Type B pancreatic cell (in vitro differentiated cells): ENCODE measurements around the gene APOH. TPM values are rescaled to one million over a fixed set of nuclear protein-coding genes. Genes with fewer than 3 reads are reported as not detected.

Source experiments
- DNase-seq: peaks from one replicate; pipeline ENCODE4 v3.0.0; 2021; ENCODE audit warnings: mixed read lengths; ENCODE audit not compliant: unreplicated experiment; ENCODE audit errors: extremely low spot score
- H3K27ac Mint-ChIP-seq: 2 replicates; pipeline ENCODE4 v1.8.0; 2021; ENCODE audit warnings: mild to moderate bottlenecking, mixed read lengths
- H3K27me3 Mint-ChIP-seq: 2 replicates; pipeline ENCODE4 v1.8.0; 2021; ENCODE audit warnings: mixed read lengths
- H3K36me3 Mint-ChIP-seq: 2 replicates; pipeline ENCODE4 v1.8.0; 2021; ENCODE audit warnings: mixed read lengths
- H3K4me1 Mint-ChIP-seq: one replicate; pipeline ENCODE4 v1.8.0; 2021; ENCODE audit warnings: mixed read lengths; ENCODE audit not compliant: unreplicated experiment
- H3K4me3 Mint-ChIP-seq: 2 replicates; pipeline ENCODE4 v1.8.0; 2021; ENCODE audit warnings: mild to moderate bottlenecking, mixed read lengths
- H3K9me3 Mint-ChIP-seq: 2 replicates; pipeline ENCODE4 v1.8.0; 2021; ENCODE audit warnings: mixed read lengths
- total RNA-seq: library from RNA; stranded (reverse); gene quantifications from 2 replicates; pipeline ENCODE4 v1.2.1, GENCODE V29; 2021; ENCODE audit warnings: low replicate concordance
- TF ChIP-seq, protein P1 (sequence below): fragments of 200-600 bp; sonication (generic); conservative IDR thresholded peaks from 2 replicates; pipeline ENCODE4 v1.5.0; 2021; ENCODE audit warnings: antibody characterized with exemption, mild to moderate bottlenecking

APOH gene
- total RNA-seq, 1 donor from 2014 or later = 4.1 TPM

- Mint-ChIP-seq H3K27me3 (no peaks in the 10 kb centered on the region), H3K36me3 (peaks cover 27% of the 10 kb centered on the region), H3K4me1 (no peaks in the 10 kb centered on the region), H3K4me3 (no peak overlapping the region), H3K9me3 (no peaks in the 10 kb centered on the region), H3K27ac (no peak overlapping the region)
- no peak for DNase-seq
- TF ChIP-seq, protein P1, sequence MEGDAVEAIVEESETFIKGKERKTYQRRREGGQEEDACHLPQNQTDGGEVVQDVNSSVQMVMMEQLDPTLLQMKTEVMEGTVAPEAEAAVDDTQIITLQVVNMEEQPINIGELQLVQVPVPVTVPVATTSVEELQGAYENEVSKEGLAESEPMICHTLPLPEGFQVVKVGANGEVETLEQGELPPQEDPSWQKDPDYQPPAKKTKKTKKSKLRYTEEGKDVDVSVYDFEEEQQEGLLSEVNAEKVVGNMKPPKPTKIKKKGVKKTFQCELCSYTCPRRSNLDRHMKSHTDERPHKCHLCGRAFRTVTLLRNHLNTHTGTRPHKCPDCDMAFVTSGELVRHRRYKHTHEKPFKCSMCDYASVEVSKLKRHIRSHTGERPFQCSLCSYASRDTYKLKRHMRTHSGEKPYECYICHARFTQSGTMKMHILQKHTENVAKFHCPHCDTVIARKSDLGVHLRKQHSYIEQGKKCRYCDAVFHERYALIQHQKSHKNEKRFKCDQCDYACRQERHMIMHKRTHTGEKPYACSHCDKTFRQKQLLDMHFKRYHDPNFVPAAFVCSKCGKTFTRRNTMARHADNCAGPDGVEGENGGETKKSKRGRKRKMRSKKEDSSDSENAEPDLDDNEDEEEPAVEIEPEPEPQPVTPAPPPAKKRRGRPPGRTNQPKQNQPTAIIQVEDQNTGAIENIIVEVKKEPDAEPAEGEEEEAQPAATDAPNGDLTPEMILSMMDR = no peak
Measured at GRCh38 chr17:66178642-66179041, 50.6 kb downstream of the APOH start.

GRCh38 chr17:66177048-66177447, 52.2 kb downstream of the APOH start:
- no peaks in the 10 kb centered on the region for H3K9me3 Mint-ChIP-seq
- no peaks in the 10 kb centered on the region for H3K27me3 Mint-ChIP-seq
- TF ChIP-seq, protein P1 = no peak
- no peaks in the 10 kb centered on the region for H3K4me1 Mint-ChIP-seq
- no peak overlapping the region for H3K27ac Mint-ChIP-seq
- H3K36me3 Mint-ChIP-seq = peaks cover 23% of the 10 kb centered on the region
- H3K4me3 Mint-ChIP-seq = no peak overlapping the region
- DNase-seq = no peak

GRCh38 chr17:66175892-66176291, 53.3 kb downstream of the APOH start:
- H3K4me3 Mint-ChIP-seq = no peak overlapping the region
- H3K4me1 Mint-ChIP-seq = no peaks in the 10 kb centered on the region
- DNase-seq = no peak
- TF ChIP-seq, protein P1 = no peak
- no peaks in the 10 kb centered on the region for H3K9me3 Mint-ChIP-seq
- no peaks in the 10 kb centered on the region for H3K27me3 Mint-ChIP-seq
- no peak overlapping the region for H3K27ac Mint-ChIP-seq
- peaks cover 17% of the 10 kb centered on the region for H3K36me3 Mint-ChIP-seq

- Mint-ChIP-seq H3K27ac (no peak overlapping the region), H3K27me3 (no peaks in the 10 kb centered on the region)
Measured at GRCh38 chr17:66172691-66173223, 56.5 kb downstream of the APOH start.

DNA sequence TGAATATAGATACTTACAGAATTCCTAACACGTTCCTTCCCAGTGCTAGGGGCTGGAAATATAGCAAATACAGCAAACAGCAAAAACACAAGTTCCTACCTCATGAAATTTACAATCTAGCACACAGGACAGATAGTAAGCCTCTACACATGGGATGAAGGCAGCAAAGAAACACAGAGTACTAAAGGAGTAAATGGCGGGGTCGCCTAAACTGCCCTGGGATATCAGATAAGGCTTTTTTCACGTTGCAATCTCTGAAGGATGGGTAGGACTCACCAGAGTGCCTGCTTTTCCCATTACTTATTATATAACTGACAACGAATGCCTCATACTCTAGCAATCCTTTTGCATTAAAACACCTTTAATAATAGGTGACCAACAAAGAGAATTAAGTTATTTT, 57.1 kb downstream of the APOH start:
- no peak for DNase-seq
- Mint-ChIP-seq H3K9me3 (no peaks in the 10 kb centered on the region), H3K27ac (no peak overlapping the region), H3K4me3 (no peak overlapping the region), H3K4me1 (no peaks in the 10 kb centered on the region), H3K36me3 (peaks cover 8% of the 10 kb centered on the region), H3K27me3 (no peaks in the 10 kb centered on the region)
- TF ChIP-seq, protein P1 = no peak

More at GRCh38 chr17:66172691-66173223, 56.5 kb downstream of the APOH start:
- TF ChIP-seq, protein P1 = no peak
- H3K4me3 Mint-ChIP-seq = no peak overlapping the region
- H3K36me3 Mint-ChIP-seq = peaks cover 8% of the 10 kb centered on the region
- H3K4me1 Mint-ChIP-seq = no peaks in the 10 kb centered on the region
- H3K9me3 Mint-ChIP-seq = no peaks in the 10 kb centered on the region
- DNase-seq = no peak

DNA sequence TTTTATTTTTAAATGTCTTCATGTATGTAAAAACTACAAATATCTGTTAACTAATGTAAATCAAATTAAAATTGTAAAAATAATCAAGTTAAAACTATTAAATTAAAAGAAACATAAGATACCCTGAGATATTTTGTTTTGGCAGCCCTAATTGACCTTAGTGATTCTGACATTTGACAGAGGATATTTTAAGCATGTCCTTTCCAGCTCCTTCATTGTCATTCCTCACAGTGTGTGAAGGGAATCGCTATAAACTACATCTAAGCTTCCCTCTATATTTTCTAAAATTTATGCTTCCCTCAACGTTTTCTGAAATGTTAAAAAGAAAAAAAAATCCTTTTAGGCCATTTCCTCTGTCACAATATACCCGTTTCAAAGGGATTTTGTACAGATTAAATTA, 57.5 kb downstream of the APOH start:
- H3K4me1 Mint-ChIP-seq = no peaks in the 10 kb centered on the region
- no peak for DNase-seq
- no peaks in the 10 kb centered on the region for H3K9me3 Mint-ChIP-seq
- H3K27me3 Mint-ChIP-seq = no peaks in the 10 kb centered on the region
- TF ChIP-seq, protein P1 = no peak
- no peak overlapping the region for H3K4me3 Mint-ChIP-seq
- peaks cover 8% of the 10 kb centered on the region for H3K36me3 Mint-ChIP-seq
- no peak overlapping the region for H3K27ac Mint-ChIP-seq
